ENCODE results near the gene RNF111. TPM values are rescaled to one million over a fixed set of nuclear protein-coding genes. Genes with fewer than 3 reads are reported as not detected.
A peak's percentile ranks its signal among the peaks of the same experiment; 100 is the strongest.

RNF111 gene
- total and polyA plus RNA-seq, 3 experiments from 2014 or later: 14.8 to 26.9 (median 24.8) TPM

GRCh38 chr15:59048897-59049296, 61.4 kb downstream of the RNF111 start:
- DNase-seq: no peak
- H3K27me3 ChIP-seq (ENCODE audit: insufficient read depth, low read length, poor library complexity, severe bottlenecking): no peaks in the 10 kb centered on the region
- Mint-ChIP-seq H3K9me3 (no peaks in the 10 kb centered on the region), H3K27me3 (no peaks in the 10 kb centered on the region), H3K36me3 (peaks cover 0 to 34% (median 12%) of the 10 kb centered on the region in 3 donors), H3K4me3 (no peak overlapping the region), H3K4me1 (peaks cover 28 to 47% (median 44%) of the 10 kb centered on the region in 3 donors), H3K27ac (peak overlapping the region in 1 of 8 donors; percentile 86)
- H3K4me3 ChIP-seq (ENCODE audit: low read length): no peak overlapping the region
- POLR2A ChIA-PET: no interaction called here
- no peaks in the 10 kb centered on the region for H3K9me3 ChIP-seq (ENCODE audit: low read length)
- no peaks in the 10 kb centered on the region for H3K4me1 ChIP-seq (ENCODE audit: insufficient read depth, low read length)
- CTCF ChIA-PET: no interaction called here
- H3K36me3 ChIP-seq (ENCODE audit: insufficient read depth, low read length): no peaks in the 10 kb centered on the region
- no peak overlapping the region for H3K27ac ChIP-seq (ENCODE audit: low read depth, low read length)

GRCh38 chr15:59051873-59052861, 64.7 kb downstream of the RNF111 start:
- H3K36me3 ChIP-seq (ENCODE audit: insufficient read depth, low read length): peaks cover 22% of the 10 kb centered on the region
- no peaks in the 10 kb centered on the region for H3K4me1 ChIP-seq (ENCODE audit: insufficient read depth, low read length)
- no peaks in the 10 kb centered on the region for H3K27me3 Mint-ChIP-seq
- ChIA-PET CTCF (no interaction called here), POLR2A (no interaction called here)
- no peaks in the 10 kb centered on the region for H3K27me3 ChIP-seq (ENCODE audit: insufficient read depth, low read length, poor library complexity, severe bottlenecking)
- peak overlapping the region in 6 of 8 donors; percentile 10 to 83 (median 58) for H3K27ac Mint-ChIP-seq
- no peak overlapping the region for H3K4me3 ChIP-seq (ENCODE audit: low read length)
- no peak for DNase-seq
- peak overlapping the region in 4 of 7 donors; percentile 57 to 63 (median 61) for H3K4me3 Mint-ChIP-seq
- no peaks in the 10 kb centered on the region for H3K9me3 ChIP-seq (ENCODE audit: low read length)
- peaks cover 4 to 57% (median 14%) of the 10 kb centered on the region in 3 donors for H3K36me3 Mint-ChIP-seq
- H3K4me1 Mint-ChIP-seq: peaks cover 21 to 36% (median 31%) of the 10 kb centered on the region in 3 donors
- H3K9me3 Mint-ChIP-seq: no peaks in the 10 kb centered on the region
- H3K27ac ChIP-seq (ENCODE audit: low read depth, low read length): no peak overlapping the region

- H3K9me3 Mint-ChIP-seq: no peaks in the 10 kb centered on the region
- ChIA-PET CTCF (no interaction called here), POLR2A (no interaction called here)
- H3K4me1 Mint-ChIP-seq: peaks cover 21 to 36% (median 28%) of the 10 kb centered on the region in 3 donors
- Histone ChIP-seq H3K4me1 (ENCODE audit: insufficient read depth, low read length) (no peaks in the 10 kb centered on the region), H3K27ac (ENCODE audit: low read depth, low read length) (no peak overlapping the region), H3K4me3 (ENCODE audit: low read length) (no peak overlapping the region), H3K27me3 (ENCODE audit: insufficient read depth, low read length, poor library complexity, severe bottlenecking) (no peaks in the 10 kb centered on the region), H3K9me3 (ENCODE audit: low read length) (no peaks in the 10 kb centered on the region), H3K36me3 (ENCODE audit: insufficient read depth, low read length) (peaks cover 28% of the 10 kb centered on the region)
- no peak for DNase-seq
- H3K27me3 Mint-ChIP-seq: no peaks in the 10 kb centered on the region
- peak overlapping the region in 1 of 7 donors; percentile 6 for H3K4me3 Mint-ChIP-seq
- H3K27ac Mint-ChIP-seq: peak overlapping the region in 1 of 8 donors; percentile 1
- peaks cover 4 to 60% (median 14%) of the 10 kb centered on the region in 3 donors for H3K36me3 Mint-ChIP-seq
These were observed 65.5 kb downstream of the RNF111 start for GRCh38 chr15:59052915-59053407.

GRCh38 chr15:59053482-59053881, 66.0 kb downstream of the RNF111 start:
- no peak for DNase-seq
- Histone ChIP-seq H3K4me1 (ENCODE audit: insufficient read depth, low read length) (no peaks in the 10 kb centered on the region), H3K4me3 (ENCODE audit: low read length) (no peak overlapping the region), H3K27ac (ENCODE audit: low read depth, low read length) (no peak overlapping the region), H3K9me3 (ENCODE audit: low read length) (no peaks in the 10 kb centered on the region), H3K36me3 (ENCODE audit: insufficient read depth, low read length) (peaks cover 31% of the 10 kb centered on the region), H3K27me3 (ENCODE audit: insufficient read depth, low read length, poor library complexity, severe bottlenecking) (no peaks in the 10 kb centered on the region)
- Mint-ChIP-seq H3K4me1 (peaks cover 19 to 31% (median 24%) of the 10 kb centered on the region in 3 donors), H3K36me3 (peaks cover 7 to 61% (median 16%) of the 10 kb centered on the region in 3 donors), H3K4me3 (no peak overlapping the region), H3K27ac (peak overlapping the region in 1 of 8 donors; percentile 72), H3K9me3 (no peaks in the 10 kb centered on the region), H3K27me3 (no peaks in the 10 kb centered on the region)
- POLR2A ChIA-PET: no interaction called here
- CTCF ChIA-PET: no interaction called here

- H3K4me1 ChIP-seq (ENCODE audit: insufficient read depth, low read length): no peaks in the 10 kb centered on the region
- H3K27me3 Mint-ChIP-seq: no peaks in the 10 kb centered on the region
- H3K4me1 Mint-ChIP-seq: peaks cover 0 to 7% (median 3%) of the 10 kb centered on the region in 3 donors
- no peaks in the 10 kb centered on the region for H3K9me3 ChIP-seq (ENCODE audit: low read length)
- no peak overlapping the region for H3K27ac Mint-ChIP-seq
- peaks cover 62% of the 10 kb centered on the region for H3K36me3 ChIP-seq (ENCODE audit: insufficient read depth, low read length)
- no peaks in the 10 kb centered on the region for H3K9me3 Mint-ChIP-seq
- no peak overlapping the region for H3K4me3 Mint-ChIP-seq
- DNase-seq: no peak
- no peak overlapping the region for H3K27ac ChIP-seq (ENCODE audit: low read depth, low read length)
- H3K36me3 Mint-ChIP-seq: peaks cover 16 to 87% (median 23%) of the 10 kb centered on the region in 3 donors
- ChIA-PET CTCF (no interaction called here), POLR2A (no interaction called here)
- no peak overlapping the region for H3K4me3 ChIP-seq (ENCODE audit: low read length)
- no peaks in the 10 kb centered on the region for H3K27me3 ChIP-seq (ENCODE audit: insufficient read depth, low read length, poor library complexity, severe bottlenecking)
These were observed 71.7 kb downstream of the RNF111 start for GRCh38 chr15:59059076-59059597.

GRCh38 chr15:59060348-59060747, 72.9 kb downstream of the RNF111 start:
- Histone ChIP-seq H3K9me3 (ENCODE audit: low read length) (no peaks in the 10 kb centered on the region), H3K27me3 (ENCODE audit: insufficient read depth, low read length, poor library complexity, severe bottlenecking) (no peaks in the 10 kb centered on the region), H3K4me1 (ENCODE audit: insufficient read depth, low read length) (no peaks in the 10 kb centered on the region), H3K36me3 (ENCODE audit: insufficient read depth, low read length) (peaks cover 55% of the 10 kb centered on the region), H3K27ac (ENCODE audit: low read depth, low read length) (no peak overlapping the region), H3K4me3 (ENCODE audit: low read length) (no peak overlapping the region)
- H3K4me3 Mint-ChIP-seq: no peak overlapping the region
- H3K27ac Mint-ChIP-seq: no peak overlapping the region
- CTCF ChIA-PET: no interaction called here
- H3K4me1 Mint-ChIP-seq: peaks cover 0 to 7% (median 5%) of the 10 kb centered on the region in 3 donors
- H3K36me3 Mint-ChIP-seq: peaks cover 16 to 85% (median 30%) of the 10 kb centered on the region in 3 donors
- H3K27me3 Mint-ChIP-seq: no peaks in the 10 kb centered on the region
- no peak for DNase-seq
- POLR2A ChIA-PET: no interaction called here
- no peaks in the 10 kb centered on the region for H3K9me3 Mint-ChIP-seq

GRCh38 chr15:59063042-59063441, 75.6 kb downstream of the RNF111 start:
- peaks cover 19 to 86% (median 36%) of the 10 kb centered on the region in 3 donors for H3K36me3 Mint-ChIP-seq
- ChIA-PET POLR2A (no interaction called here), CTCF (no interaction called here)
- H3K27ac ChIP-seq (ENCODE audit: low read depth, low read length): no peak overlapping the region
- H3K27me3 Mint-ChIP-seq: no peaks in the 10 kb centered on the region
- no peaks in the 10 kb centered on the region for H3K27me3 ChIP-seq (ENCODE audit: insufficient read depth, low read length, poor library complexity, severe bottlenecking)
- no peak overlapping the region for H3K4me3 ChIP-seq (ENCODE audit: low read length)
- no peak for DNase-seq
- H3K9me3 ChIP-seq (ENCODE audit: low read length): no peaks in the 10 kb centered on the region
- no peak overlapping the region for H3K4me3 Mint-ChIP-seq
- peaks cover 0 to 7% (median 2%) of the 10 kb centered on the region in 3 donors for H3K4me1 Mint-ChIP-seq
- peak overlapping the region in 1 of 8 donors; percentile 50 for H3K27ac Mint-ChIP-seq
- no peaks in the 10 kb centered on the region for H3K9me3 Mint-ChIP-seq
- H3K4me1 ChIP-seq (ENCODE audit: insufficient read depth, low read length): no peaks in the 10 kb centered on the region
- H3K36me3 ChIP-seq (ENCODE audit: insufficient read depth, low read length): peaks cover 52% of the 10 kb centered on the region

- H3K9me3 Mint-ChIP-seq: no peaks in the 10 kb centered on the region
- ChIA-PET POLR2A (no interaction called here), CTCF (no interaction called here)
- H3K4me1 ChIP-seq (ENCODE audit: insufficient read depth, low read length): no peaks in the 10 kb centered on the region
- H3K27me3 ChIP-seq (ENCODE audit: insufficient read depth, low read length, poor library complexity, severe bottlenecking): no peaks in the 10 kb centered on the region
- peaks cover 12 to 74% (median 24%) of the 10 kb centered on the region in 3 donors for H3K36me3 Mint-ChIP-seq
- no peaks in the 10 kb centered on the region for H3K9me3 ChIP-seq (ENCODE audit: low read length)
- H3K36me3 ChIP-seq (ENCODE audit: insufficient read depth, low read length): peaks cover 26% of the 10 kb centered on the region
- peaks cover 0 to 2% (median 0%) of the 10 kb centered on the region in 3 donors for H3K4me1 Mint-ChIP-seq
- DNase-seq: no peak
- H3K27ac ChIP-seq (ENCODE audit: low read depth, low read length): no peak overlapping the region
- H3K27me3 Mint-ChIP-seq: no peaks in the 10 kb centered on the region
- H3K27ac Mint-ChIP-seq: no peak overlapping the region
- H3K4me3 ChIP-seq (ENCODE audit: low read length): no peak overlapping the region
- H3K4me3 Mint-ChIP-seq: no peak overlapping the region
These were observed 82.0 kb downstream of the RNF111 start for GRCh38 chr15:59069430-59069829.

All from CD8-positive, alpha-beta memory T cell (primary cell).